Endometrial microvascular endothelial cells (primary cell): Measurements from ENCODE around the gene KCNG3. TPM values are rescaled to one million over a fixed set of nuclear protein-coding genes. Genes with fewer than 3 reads are reported as not detected.
"Not testable (repeated sequence)": the region's sequence is repeated elsewhere in the genome, so short reads cannot be mapped to it uniquely, and the experiment has no call there.

Experiments used
- in situ Hi-C: cut with HindIII; loops from 2 replicates; pipeline ENCODE4 v1.10.0; 2017; ENCODE audit warnings: low sequenced_read_pairs, low pct_unique_long_range_greater_than_20kb; ENCODE audit errors: inconsistent ontology term
- total RNA-seq: library from RNA; depleted of rRNA; stranded (reverse); fragments of >200 nt; gene quantifications from one replicate; pipeline ENCODE4 v1.2.3, GENCODE V29; 2015; ENCODE audit errors: inconsistent ontology term

The KCNG3 gene
- total RNA-seq, 1 donor from 2014 or later, result not detected

DNA sequence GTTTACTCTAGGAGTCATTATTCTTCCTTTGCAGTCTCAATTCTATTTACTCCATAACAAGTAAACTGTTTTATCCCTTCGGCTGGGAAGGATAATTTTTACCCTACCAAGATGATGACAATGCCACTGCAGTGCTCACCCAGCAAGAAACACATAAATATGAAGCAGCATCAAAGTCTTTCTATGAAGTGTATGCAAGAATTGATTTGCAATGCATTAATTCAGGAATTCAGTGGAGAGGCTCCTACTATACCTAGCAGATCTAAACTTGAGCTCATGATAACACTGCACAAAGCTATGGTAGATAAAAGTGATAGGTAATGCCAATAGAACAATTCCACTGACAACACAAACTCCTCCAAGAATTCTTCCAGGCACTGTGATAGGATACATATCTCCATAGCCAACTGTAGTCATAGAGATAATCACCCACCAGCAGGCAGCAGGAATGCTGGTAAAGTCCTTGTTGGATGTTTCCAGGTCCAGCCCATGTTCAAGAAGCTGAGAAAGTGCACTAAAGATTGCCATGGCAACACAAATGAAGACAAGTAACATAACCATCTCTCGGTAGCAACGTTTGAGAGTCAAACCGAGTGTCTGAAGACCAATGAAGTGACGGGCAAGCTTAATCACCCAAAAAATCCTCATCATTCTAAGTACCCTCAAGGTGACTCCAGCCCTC lies 49.9 kb downstream of the KCNG3 start:
- in situ Hi-C loops, result no loop called here

DNA sequence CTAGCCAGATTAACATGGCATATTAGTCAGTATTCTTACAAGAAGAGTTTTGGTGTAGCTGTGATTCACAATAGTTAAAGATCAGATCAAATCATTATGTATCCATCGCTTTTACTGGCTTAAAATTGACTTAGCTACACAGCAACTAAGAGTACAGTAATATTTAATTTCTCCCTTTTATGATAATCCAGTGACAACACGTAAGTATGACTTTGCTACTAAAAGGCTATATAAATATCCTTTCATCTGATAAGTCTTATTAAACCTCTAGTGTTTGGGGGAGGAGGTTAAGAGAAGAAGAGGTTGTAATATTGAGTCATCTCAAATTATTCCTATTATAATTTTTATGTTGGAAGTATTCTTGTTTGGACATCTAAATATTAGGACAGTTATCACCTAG lies 51.0 kb downstream of the KCNG3 start:
- in situ Hi-C loops, result no loop called here

DNA sequence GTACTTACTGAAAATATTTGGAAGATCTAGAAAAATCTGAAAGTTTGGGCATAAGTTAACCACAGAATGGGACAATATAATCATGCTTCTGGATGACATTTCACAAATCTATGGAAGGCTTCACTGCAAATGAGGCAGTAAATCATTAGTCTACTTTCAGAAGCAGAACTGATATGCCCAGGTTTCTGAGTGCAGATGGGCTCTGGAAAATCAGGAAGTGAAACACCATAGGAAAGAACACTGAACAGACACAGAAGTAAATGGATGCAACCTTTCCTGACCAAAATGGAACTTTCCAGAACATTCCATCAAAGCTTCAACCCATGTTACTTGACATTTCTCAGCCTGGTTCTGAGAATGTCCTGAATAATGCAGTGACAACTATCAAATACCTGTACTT lies 55.1 kb downstream of the KCNG3 start:
- in situ Hi-C loops, result no loop called here

DNA sequence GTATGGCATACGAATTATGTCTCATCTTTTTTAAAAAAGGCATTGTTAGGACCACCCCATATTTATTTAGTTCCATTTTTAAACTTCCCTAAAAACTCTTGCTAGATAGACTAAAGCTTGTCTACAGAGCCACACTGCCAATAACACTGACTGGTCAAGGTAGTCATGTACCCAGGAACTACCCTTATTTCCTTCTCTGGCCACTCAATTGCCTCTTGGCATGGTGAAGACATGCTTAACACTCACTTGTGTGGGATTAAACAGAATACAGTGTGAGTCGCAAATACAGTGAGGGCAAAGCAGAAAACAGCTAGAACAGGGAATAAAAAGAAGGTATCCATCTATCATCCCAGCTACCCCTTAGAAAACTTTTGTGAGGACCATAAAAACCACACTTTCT lies 57.4 kb downstream of the KCNG3 start:
- in situ Hi-C loops, result no loop called here

DNA sequence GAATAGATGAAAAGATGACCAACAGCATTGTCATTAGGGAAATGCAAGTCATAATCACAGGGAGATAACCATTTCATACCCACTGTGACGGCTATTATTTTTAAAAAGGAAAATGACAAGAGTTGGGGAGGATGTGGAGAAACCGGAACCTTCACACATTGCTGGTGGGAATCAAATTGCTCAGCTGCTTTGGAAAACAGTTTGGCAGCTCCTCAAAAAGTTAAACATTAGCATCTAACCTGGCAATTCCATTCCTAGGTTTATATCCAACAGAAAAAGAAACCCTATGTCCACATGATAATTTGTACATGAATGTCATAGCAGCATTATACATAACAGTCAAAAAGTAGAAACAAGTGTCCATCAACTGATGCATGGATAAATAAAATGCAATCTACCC lies 58.2 kb downstream of the KCNG3 start:
- in situ Hi-C loops, result no loop called here

DNA sequence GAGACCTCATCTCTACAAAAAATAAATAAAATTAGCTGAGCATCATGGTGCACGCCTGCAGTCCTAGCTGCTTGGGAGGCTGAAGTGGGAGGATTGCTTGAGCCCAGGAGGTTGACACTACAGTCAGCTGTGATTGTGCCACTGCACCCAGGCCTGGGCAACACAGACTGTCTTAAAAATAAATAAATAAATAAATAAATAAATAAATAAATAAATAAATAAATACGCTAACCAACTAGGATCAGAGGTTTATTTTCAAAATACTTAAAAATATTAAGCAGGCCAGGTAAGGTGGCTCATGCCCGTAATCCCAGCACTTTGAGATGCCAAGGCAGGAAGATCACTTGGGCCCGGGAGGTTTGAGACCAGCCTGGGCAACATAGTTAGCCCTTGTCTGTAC lies 63.6 kb downstream of the KCNG3 start:
- in situ Hi-C loops, result no loop called here

DNA sequence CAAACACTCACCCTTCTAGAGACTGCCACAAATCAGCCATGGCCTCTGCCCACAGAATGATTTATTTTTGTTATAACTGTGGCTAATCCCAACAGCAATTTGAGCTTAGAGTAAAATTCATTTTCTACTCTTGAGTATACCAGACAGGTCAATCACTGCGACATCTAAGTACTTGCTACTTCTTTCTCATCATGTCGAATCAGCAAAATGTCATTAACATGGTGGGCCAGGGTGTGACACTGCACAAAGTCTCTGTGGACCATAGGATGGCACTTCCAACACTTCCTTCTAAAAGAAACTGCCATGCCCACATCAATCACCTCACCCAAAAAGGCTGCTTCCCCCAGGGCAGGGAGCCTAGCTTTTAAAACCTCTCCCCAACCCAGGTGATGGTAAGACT lies 64.4 kb downstream of the KCNG3 start:
- in situ Hi-C loops, result no loop called here

DNA sequence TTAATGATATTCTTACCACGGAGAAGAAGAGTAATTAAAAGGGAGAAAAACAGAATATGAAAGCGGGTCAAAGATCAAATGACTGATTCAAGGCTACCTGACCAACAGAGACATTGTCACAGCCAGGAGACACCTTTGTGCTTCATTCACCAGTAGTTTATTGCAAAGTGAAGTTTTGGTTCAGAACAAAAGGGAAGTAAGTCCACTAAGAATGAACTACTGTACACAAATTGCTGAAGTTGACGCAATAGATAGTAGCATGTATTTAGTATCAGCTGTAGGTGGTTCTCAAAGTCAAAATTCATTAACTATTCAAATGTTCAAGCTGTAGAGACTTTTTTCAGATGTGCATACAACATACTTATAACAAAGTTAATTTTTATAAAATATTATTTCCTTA lies 68.1 kb downstream of the KCNG3 start:
- in situ Hi-C loops, result no loop called here

DNA sequence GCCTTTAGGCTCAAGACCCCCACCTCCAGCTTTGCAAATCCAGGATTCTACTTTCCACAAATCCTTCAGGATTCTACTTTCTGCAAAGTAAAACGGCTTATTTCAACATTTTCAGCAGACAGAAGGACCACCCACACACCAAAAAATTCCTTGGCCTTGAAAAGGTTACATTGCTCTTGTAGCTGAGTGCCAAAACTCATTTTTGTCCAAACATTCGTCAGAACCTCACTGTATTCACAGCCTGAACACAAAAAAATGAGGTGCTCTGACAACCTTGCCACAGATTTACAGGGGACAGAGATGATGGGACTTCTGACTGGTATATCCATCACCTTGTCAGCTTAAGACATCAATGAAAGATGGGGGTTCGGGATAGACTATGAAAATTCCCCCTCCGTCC lies 69.7 kb downstream of the KCNG3 start:
- in situ Hi-C loops, result no loop called here

DNA sequence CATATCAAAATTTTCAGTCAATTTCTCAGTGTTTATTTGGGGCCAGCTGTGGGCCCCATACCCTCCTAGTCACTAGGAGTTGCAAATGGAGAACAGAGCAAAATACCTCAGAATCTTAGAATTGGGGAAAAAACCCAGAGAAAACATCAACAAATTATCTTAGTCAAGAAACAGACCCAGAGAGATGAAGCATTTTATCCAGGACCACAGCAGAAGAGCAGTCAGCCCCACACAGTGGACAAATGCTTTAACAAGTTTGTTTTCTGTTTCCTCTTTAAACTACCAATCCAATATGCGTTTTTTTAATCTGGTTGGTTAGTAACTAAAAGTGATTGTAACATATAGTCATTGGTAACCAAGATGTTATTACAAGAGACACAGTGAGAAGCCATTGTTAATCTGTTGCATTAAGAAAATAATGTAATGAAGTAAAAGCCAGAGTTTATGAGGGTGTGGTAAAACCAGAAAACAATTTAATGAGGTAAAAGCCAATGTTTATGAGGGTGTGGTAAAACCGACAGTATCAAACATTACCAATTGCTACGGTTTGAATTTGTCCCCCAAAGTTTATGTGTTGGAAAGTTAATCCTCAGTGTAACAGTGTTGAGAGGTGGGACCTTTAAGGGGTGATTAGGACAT lies 72.1 kb downstream of the KCNG3 start:
- in situ Hi-C loops, result no loop called here

DNA sequence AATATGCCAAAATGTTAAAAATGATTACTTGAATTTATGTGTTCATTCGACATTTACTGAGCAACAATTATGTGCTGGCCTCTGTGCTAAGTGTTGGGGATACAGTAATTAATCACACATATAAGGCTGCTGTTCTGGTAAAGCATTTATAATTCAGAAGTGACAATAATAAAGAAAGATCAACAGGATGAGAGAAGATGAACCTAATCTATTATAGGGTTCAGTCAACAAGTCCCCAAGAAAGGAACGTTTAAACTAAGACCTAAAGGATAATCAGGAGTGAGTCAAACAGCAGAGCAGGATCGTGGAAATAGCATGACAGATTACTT lies 72.7 kb downstream of the KCNG3 start:
- in situ Hi-C loops, result no loop called here

DNA sequence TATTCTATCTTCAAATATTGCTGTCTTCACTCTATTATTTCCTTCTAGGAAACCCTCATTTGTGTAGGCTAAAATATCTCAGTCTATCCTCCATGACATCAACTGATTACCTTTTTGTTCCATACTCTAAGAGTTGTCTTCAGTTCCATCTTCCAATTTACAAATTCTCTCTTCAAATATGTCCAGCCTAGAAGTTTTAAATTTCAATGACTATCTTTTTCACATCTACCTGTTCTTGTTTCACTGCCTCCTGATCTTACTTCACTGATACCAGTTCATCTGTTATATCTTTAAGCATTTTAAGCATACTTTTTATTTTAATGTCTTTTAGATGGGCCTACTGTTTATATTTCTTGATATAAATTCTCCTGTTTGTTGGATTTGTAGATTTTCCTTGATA lies 79.1 kb downstream of the KCNG3 start:
- in situ Hi-C loops, result no loop called here

DNA sequence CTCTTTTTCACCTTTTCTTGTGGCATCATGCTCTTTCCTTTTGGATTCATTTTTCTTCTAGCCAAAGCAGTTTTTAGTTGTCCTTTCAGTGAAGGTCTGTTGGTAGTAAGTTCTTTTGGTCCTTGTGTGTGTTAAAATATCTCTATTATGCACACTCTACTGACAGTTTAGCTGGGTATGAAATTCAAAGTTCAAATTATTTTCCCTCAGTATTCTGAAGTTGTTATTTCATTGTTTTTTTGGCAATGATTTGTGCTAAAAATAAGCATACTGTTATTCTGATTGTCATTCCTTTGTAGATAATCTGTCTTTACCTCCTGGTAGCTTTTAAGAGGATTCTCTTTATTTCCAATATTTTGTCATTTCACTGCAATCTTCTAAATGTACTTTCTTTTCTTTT lies 79.6 kb downstream of the KCNG3 start:
- in situ Hi-C loops, result no loop called here

DNA sequence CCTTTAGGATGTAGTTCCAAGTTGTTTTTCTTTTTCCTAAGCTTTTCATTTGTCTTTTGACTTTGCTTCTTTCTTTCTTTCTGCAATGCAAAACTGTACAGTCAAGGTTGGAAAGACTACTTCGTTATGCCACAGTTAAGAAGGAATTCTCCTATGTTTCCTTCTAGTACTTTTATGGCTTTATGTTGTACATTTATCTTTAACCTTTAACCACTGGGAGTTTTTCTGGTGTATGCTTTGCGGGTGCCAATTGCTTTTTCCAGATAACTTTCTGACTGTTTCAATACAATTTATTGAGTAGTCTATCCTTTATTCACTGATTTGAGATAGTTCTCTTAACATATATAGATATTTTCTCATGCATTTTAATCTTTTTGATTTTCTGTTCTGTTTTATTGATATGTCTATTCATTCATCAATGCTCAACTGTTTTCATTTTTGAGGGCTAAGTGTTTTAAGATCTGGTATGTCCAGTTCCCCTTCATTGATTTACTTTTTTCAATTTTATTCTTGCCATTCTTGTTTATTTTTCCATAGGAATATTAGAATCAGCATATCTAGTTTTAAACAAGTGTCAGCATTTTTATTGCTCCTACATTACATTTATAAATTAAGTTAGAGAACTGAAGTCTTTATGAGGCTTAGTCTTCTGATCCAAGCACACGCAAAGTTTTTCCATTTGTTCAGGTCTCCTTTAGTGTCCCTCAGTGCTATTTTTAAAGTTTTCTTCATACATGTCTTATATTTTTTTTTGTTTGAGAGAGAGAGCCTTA lies 82.9 kb downstream of the KCNG3 start:
- in situ Hi-C loops, result no loop called here

DNA sequence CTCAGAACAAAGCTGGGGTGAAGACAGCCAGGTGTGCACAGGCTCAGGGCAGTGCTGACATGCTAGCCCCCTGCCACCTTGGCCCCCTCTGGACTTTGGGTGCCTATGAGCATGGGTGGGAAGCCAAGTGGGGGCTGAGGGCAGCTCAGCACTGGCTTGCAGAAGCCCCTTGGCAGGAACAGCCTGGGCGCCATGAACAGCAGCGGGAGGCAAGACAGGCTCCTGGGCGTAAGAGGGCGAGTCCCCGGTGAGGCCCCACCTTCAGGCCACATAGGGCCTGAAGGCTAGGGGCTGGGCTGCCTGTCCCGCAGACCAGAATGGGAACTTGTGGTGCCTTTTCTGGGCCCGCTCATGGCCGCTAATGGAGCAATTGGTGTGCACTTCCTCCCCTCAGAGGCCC lies 85.8 kb downstream of the KCNG3 start:
- in situ Hi-C loops, result no loop called here

DNA sequence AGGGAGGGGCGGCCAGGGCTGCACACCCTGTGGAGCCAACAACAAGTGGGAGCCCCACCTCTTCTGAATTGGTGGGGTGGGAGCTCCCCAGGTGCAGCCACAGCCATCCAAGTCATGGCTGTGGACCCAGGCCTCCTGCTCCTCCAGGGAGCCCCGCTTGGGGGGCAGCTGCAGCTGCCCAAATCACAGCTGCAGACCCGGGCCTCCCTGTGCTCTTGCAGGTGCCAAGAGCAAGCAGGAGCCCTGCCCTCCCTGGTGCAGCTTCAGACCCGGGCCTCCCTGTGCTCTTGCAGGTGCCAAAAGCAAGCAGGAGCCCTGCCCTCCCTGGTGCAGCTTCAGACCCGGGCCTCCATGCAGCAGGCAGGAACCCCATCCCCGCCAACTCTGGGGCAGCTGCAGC lies 86.3 kb downstream of the KCNG3 start:
- in situ Hi-C loops, result no loop called here

DNA sequence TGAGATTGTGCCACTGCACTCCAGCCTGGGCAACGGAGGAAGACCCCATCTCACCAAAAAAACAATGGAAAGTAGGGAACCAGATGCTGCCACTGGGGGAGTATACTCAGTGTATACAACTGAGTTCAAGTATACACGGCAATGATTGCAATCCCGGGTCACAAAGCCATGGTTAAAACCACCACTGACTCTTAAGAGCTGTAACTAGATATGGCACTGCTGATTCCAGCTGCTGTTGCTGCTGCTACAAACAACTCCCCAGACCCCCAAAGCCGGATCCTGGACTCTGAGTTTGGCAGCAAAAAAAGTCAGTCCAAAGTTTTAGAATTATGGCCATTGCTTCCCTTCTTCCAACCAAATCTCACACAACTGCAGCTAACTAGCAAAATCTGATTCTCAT lies 89.1 kb downstream of the KCNG3 start:
- in situ Hi-C loops, result no loop called here

DNA sequence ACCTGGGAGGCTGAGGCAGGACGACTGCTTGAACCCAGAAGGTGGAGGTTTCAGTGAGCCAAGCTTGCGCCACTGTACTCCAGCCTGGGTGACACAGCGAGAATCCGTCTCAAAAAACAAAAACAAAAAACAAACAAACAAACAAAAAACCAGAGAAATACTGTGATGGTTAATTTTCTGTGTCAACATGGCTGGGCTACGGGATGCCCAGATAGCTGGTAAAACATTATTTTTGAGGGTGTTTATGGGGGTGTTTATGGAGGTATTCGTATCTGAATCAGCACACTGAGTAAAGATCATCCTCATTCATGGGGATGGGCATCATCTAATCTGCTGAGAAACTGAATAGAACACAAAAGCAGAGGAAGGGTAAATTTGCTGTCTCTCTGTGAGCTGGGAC lies 92.0 kb downstream of the KCNG3 start:
- in situ Hi-C loops, result no loop called here

DNA sequence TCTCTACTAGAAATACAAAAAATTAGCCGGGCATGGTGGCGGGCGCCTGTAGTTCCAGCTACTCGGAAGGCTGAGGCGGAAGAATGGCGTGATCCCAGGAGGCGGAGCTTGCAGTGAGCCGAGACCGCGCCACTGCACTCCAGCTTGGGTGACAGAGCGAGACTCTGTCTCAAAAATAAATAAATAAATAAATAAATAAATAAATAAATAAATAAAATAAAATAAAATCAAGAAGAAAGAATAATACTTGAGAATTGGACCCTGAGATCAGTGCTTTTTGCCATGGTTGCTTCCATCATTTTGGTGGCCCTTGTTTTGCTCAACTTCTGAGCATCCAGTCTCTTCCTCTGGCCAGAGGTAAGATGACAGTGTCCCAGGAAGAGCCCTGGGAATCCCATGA lies 95.7 kb downstream of the KCNG3 start:
- in situ Hi-C loops, result not testable (repeated sequence)

DNA sequence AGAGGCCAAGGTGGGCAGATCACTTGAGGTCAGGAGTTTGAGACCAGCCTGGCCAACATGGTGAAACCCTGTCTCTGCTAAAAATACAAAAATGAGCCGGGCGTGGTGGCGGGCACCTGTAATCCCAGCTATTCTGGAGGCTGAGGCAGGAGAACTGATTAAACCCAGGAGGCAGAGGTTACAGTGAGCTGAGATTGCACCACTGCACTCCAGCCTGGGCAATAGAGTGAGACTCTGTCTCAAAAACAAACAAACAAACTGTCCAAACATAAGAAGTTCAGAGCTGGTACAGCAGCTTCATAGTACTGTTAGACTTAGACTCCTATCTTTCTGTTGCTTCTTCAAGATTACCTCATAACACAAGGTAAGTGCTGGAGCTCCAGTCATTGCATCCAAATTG lies 100.5 kb downstream of the KCNG3 start:
- in situ Hi-C loops, result not testable (repeated sequence)
